ENCODE data around the gene SPOCK3. TPM values are rescaled to one million over a fixed set of nuclear protein-coding genes. Genes with fewer than 3 reads are reported as not detected.

Gene SPOCK3
- total RNA-seq, 4 donors from 2014 or later: 1.3 to 47.5 (median 18.4) TPM

- no peaks in the 10 kb centered on the region for H3K9me3 ChIP-seq
- intact Hi-C loops (cut with DNase I; ENCODE audit: low total_unique reads): no loop called here
Observed at GRCh38 chr4:167196344-167197012, 37.8 kb downstream of the SPOCK3 start.

GRCh38 chr4:167190379-167190778 is 43.9 kb downstream of the SPOCK3 start:
- H3K36me3 ChIP-seq: no peaks in the 10 kb centered on the region
- intact Hi-C loops (cut with DNase I; ENCODE audit: low total_unique reads): no loop called here
- no peaks in the 10 kb centered on the region for H3K9me3 ChIP-seq
- H3K4me3 ChIP-seq: no peak overlapping the region
- H3K4me1 ChIP-seq: no peaks in the 10 kb centered on the region
- DNase-seq: no peak
- no peak overlapping the region for H3K27ac ChIP-seq
- no peak for TF ChIP-seq POLR2A (IDR thresholded peaks at IDR 0.05)
- no peak for TF ChIP-seq CTCF (IDR thresholded peaks at IDR 0.05)
- no peaks in the 10 kb centered on the region for H3K27me3 ChIP-seq

More at GRCh38 chr4:167196344-167197012, 37.8 kb downstream of the SPOCK3 start:
- Histone ChIP-seq H3K4me3 (no peak overlapping the region), H3K27me3 (no peaks in the 10 kb centered on the region), H3K4me1 (no peaks in the 10 kb centered on the region), H3K27ac (no peak overlapping the region), H3K36me3 (no peaks in the 10 kb centered on the region)
- DNase-seq: no peak
- TF ChIP-seq CTCF (IDR thresholded peaks at IDR 0.05) (no peak), POLR2A (IDR thresholded peaks at IDR 0.05) (no peak)

- H3K27me3 ChIP-seq: no peaks in the 10 kb centered on the region
- H3K9me3 ChIP-seq: no peaks in the 10 kb centered on the region
- intact Hi-C loops (cut with DNase I; ENCODE audit: low total_unique reads): no loop called here
- no peak overlapping the region for H3K27ac ChIP-seq
- H3K36me3 ChIP-seq: no peaks in the 10 kb centered on the region
- DNase-seq: no peak
- no peak overlapping the region for H3K4me3 ChIP-seq
- TF ChIP-seq CTCF (IDR thresholded peaks at IDR 0.05) (no peak), POLR2A (IDR thresholded peaks at IDR 0.05) (no peak)
- H3K4me1 ChIP-seq: no peaks in the 10 kb centered on the region
Observed at GRCh38 chr4:167185465-167185864, 48.8 kb downstream of the SPOCK3 start.

- no peak overlapping the region for H3K4me3 ChIP-seq
- intact Hi-C loops (cut with DNase I; ENCODE audit: low total_unique reads): no loop called here
- H3K36me3 ChIP-seq: no peaks in the 10 kb centered on the region
- TF ChIP-seq CTCF (IDR thresholded peaks at IDR 0.05) (no peak), POLR2A (IDR thresholded peaks at IDR 0.05) (no peak)
- no peaks in the 10 kb centered on the region for H3K9me3 ChIP-seq
- H3K4me1 ChIP-seq: no peaks in the 10 kb centered on the region
- no peaks in the 10 kb centered on the region for H3K27me3 ChIP-seq
- no peak overlapping the region for H3K27ac ChIP-seq
- DNase-seq: no peak
Observed at GRCh38 chr4:167183036-167183435, 51.3 kb downstream of the SPOCK3 start.

GRCh38 chr4:167177925-167178324 is 56.4 kb downstream of the SPOCK3 start:
- intact Hi-C loops (cut with DNase I; ENCODE audit: low total_unique reads): no loop called here
- H3K27ac ChIP-seq: no peak overlapping the region
- H3K36me3 ChIP-seq: no peaks in the 10 kb centered on the region
- H3K4me3 ChIP-seq: no peak overlapping the region
- H3K4me1 ChIP-seq: no peaks in the 10 kb centered on the region
- H3K9me3 ChIP-seq: no peaks in the 10 kb centered on the region
- DNase-seq: no peak
- H3K27me3 ChIP-seq: no peaks in the 10 kb centered on the region
- TF ChIP-seq POLR2A (IDR thresholded peaks at IDR 0.05) (no peak), CTCF (IDR thresholded peaks at IDR 0.05) (no peak)
